ENCODE results near the gene OSBP2.

OSBP2 gene

GRCh38 chr22:30903876-30904460, 209.3 kb downstream of the OSBP2 start:
- TF ChIP-seq, protein P1, sequence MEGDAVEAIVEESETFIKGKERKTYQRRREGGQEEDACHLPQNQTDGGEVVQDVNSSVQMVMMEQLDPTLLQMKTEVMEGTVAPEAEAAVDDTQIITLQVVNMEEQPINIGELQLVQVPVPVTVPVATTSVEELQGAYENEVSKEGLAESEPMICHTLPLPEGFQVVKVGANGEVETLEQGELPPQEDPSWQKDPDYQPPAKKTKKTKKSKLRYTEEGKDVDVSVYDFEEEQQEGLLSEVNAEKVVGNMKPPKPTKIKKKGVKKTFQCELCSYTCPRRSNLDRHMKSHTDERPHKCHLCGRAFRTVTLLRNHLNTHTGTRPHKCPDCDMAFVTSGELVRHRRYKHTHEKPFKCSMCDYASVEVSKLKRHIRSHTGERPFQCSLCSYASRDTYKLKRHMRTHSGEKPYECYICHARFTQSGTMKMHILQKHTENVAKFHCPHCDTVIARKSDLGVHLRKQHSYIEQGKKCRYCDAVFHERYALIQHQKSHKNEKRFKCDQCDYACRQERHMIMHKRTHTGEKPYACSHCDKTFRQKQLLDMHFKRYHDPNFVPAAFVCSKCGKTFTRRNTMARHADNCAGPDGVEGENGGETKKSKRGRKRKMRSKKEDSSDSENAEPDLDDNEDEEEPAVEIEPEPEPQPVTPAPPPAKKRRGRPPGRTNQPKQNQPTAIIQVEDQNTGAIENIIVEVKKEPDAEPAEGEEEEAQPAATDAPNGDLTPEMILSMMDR (IDR thresholded peaks at IDR 0.05; ENCODE audit: borderline replicate concordance, insufficient read depth, low read depth, low read length): no peak

DNA sequence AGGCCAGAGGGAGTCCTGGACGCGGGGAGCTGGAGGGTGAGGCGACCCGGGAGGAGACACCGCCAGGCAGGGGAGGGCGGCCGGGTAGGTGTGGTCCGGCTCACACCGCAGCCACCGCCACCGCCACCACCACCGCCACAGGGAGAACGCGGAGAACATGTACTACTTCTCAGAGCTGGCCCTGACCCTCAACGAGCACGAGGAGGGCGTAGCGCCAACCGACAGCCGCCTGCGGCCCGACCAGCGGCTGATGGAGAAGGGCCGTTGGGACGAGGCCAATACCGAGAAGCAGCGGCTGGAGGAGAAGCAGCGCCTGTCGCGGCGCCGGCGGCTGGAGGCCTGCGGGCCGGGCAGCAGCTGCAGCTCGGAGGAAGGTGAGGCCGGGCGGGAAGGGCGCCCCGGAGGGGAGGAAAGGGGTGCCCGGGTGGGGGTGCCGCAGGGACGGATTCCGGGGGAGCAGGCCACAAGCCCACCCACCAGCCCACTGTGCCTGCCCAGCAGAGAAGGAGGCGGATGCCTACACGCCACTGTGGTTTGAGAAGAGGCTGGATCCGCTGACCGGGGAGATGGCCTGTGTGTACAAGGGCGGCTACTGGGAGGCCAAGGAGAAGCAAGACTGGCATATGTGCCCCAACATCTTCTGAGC, 211.1 kb downstream of the OSBP2 start:
- TF ChIP-seq, protein P1 (IDR thresholded peaks at IDR 0.05; ENCODE audit: borderline replicate concordance, insufficient read depth, low read depth, low read length): no peak
- no peak overlapping the region for H3K4me3 ChIP-seq (ENCODE audit: low read depth, low read length)

More at GRCh38 chr22:30903876-30904460, 209.3 kb downstream of the OSBP2 start:
- no peak overlapping the region for H3K4me3 ChIP-seq (ENCODE audit: low read depth, low read length)

GRCh38 chr22:30906411-30906810, 211.7 kb downstream of the OSBP2 start:
- no peak overlapping the region for H3K4me3 ChIP-seq (ENCODE audit: low read depth, low read length)
- TF ChIP-seq, protein P1 (IDR thresholded peaks at IDR 0.05; ENCODE audit: borderline replicate concordance, insufficient read depth, low read depth, low read length): no peak

DNA sequence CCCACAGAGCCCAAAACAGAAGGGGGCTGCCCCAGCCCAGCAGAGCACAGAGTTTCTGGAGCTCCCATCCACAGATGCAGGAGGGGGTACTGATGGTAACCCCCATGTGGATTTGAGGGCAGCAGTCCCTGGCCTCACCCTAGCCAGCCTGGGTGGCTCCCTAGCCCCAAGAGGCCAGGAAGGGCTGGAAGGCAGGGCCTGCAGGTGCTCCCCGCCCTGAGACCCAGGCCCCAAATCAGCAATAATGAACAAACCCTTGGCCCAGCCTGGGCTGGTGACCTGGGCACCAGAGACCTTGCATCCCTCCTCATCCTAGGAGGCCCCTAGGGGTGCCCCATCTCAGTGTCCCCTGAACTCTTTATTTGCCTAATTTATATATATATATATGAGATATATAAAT, 212.3 kb downstream of the OSBP2 start:
- TF ChIP-seq, protein P1 (IDR thresholded peaks at IDR 0.05; ENCODE audit: borderline replicate concordance, insufficient read depth, low read depth, low read length): no peak
- H3K4me3 ChIP-seq (ENCODE audit: low read depth, low read length): no peak overlapping the region

DNA sequence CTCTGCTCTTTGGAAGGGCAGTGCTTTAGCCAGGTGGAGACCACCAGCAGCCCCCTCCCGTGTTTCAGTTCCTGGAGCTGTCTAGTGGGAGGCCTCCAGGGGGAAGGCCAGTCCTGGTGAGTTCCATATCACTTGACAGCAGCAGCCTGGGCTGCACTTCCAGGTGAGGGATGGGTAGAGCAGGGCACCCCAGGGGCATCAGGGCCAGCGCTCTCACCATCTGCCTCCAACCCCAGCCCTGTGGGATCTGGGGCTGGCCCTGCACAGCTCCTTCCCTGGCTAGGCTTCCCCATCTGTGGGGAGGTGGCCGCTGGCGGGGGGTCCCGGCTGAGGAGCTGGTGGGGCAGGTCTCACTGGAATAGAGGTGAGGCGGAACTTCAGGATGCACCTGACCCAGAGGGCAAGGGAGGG, 213.4 kb downstream of the OSBP2 start:
- TF ChIP-seq, protein P1 (IDR thresholded peaks at IDR 0.05; ENCODE audit: borderline replicate concordance, insufficient read depth, low read depth, low read length): no peak
- no peak overlapping the region for H3K4me3 ChIP-seq (ENCODE audit: low read depth, low read length)

DNA sequence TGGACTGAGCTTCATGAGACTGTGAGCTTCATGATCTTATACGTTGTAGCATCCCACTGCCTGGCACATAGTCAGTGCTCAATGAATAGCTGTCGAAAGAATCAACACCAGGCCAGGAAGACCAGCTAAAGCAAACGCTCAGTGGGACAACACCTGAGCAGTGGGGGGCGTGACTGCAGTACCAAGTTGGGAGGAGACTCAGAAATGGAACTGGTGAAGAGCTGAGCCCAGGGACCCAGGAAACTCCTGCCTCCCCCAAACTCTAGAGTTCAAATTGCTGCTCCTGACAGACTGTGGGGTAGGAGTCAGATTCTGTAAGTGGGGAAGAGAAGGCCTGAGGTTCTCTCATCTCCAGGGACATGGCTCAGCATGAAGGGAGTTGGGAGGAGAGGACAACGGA, 214.6 kb downstream of the OSBP2 start:
- TF ChIP-seq, protein P1 (IDR thresholded peaks at IDR 0.05; ENCODE audit: borderline replicate concordance, insufficient read depth, low read depth, low read length): no peak
- H3K4me3 ChIP-seq (ENCODE audit: low read depth, low read length): no peak overlapping the region

GRCh38 chr22:30910358-30910757, 215.7 kb downstream of the OSBP2 start:
- no peak overlapping the region for H3K4me3 ChIP-seq (ENCODE audit: low read depth, low read length)
- TF ChIP-seq, protein P1 (IDR thresholded peaks at IDR 0.05; ENCODE audit: borderline replicate concordance, insufficient read depth, low read depth, low read length): no peak
